GM12892 (cell line): Measurements from ENCODE around the gene SNAP25.

Experiments used
- POLR2A ChIP-seq: IDR thresholded peaks from 2 replicates; pipeline ENCODE4 v1.6.1; 2011; ENCODE audit warnings: low read depth, low read length, control low read depth
- TAF1 ChIP-seq: IDR thresholded peaks from 2 replicates; pipeline ENCODE4 v1.6.1; 2011; ENCODE audit warnings: low read depth, mild to moderate bottlenecking, control low read depth, low read length, borderline replicate concordance

DNA sequence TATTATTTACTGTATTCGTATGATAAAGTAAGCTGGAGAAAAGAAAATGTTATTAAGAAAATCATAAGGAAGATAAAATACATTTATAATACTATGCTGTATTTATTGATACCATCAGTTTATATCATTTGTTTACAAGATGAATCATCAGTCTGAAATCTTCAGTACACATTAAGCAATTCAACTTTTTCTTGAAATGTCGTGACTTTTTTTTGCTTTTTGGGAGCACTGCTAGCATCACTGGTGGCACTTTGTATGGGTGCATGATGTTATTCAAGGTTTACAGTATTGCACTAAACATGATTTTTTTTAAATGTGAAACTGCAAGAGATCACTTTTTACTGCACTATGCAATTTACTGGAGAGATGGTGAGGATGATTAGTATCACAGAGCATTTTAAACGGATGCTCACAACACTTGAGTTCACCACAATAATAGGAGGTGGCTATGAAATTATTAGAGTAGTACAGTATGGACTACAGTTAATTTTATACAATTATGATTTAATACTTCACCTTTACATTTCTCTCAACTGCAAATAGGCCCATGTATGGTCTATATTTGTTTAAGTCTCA is 85.9 kb downstream of the SNAP25 start:
- no peak for TF ChIP-seq TAF1
- TF ChIP-seq POLR2A, result no peak
